Measurements from ENCODE around the gene CERK. TPM values are rescaled to one million over a fixed set of nuclear protein-coding genes. Genes with fewer than 3 reads are reported as not detected.

CERK gene
- polyA plus RNA-seq, 4 donors: 46.1 to 54.9 (median 52.3) TPM

DNA sequence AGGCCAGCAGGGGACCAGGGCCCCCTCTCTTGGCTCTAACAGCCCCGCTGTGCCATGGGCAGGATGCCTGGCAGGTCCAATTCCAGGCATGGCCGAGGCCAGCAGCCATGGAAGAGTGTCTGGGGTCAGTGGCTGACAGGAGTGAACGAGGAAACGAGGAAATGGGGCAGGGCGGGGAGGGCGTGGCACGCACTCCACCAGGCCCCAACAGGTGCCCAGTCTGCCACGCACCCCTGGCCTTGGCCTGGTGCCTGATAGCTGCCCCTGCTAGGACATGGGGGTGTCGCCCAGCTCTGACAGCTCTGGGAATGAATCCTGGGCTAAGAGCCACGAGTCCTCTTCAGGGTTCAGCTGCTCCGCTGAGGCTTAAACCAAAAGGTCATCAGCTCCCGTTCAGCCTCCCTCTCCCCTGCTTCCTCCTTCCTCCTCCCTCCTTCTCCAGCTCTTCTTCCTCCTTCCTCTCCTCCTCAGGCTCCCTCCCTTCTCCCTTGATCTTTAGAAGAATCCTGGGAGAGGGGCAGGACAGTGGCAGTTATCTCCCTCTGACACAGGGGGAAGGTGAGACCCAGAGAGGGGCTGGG, 12.9 kb upstream of the CERK start:
- no peak for DNase-seq (ENCODE audit: low read depth in 4 of 4, low spot score in 3 of 4)

DNA sequence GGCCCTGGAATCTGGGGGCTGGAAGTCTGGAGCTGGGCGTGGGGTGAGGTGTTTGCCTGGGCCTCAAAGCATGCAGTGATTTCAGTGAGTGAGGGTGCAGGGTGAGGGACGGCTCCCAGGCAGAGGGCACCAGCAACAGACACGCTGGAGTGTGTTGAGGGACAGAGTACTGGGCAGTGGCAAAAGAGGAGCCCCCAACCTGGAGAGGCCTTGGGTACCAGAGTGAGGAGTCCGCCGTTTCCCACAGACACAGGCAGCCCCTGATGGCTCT, 12.4 kb upstream of the CERK start:
- DNase-seq (ENCODE audit: low read depth in 4 of 4, low spot score in 3 of 4): no peak

DNA sequence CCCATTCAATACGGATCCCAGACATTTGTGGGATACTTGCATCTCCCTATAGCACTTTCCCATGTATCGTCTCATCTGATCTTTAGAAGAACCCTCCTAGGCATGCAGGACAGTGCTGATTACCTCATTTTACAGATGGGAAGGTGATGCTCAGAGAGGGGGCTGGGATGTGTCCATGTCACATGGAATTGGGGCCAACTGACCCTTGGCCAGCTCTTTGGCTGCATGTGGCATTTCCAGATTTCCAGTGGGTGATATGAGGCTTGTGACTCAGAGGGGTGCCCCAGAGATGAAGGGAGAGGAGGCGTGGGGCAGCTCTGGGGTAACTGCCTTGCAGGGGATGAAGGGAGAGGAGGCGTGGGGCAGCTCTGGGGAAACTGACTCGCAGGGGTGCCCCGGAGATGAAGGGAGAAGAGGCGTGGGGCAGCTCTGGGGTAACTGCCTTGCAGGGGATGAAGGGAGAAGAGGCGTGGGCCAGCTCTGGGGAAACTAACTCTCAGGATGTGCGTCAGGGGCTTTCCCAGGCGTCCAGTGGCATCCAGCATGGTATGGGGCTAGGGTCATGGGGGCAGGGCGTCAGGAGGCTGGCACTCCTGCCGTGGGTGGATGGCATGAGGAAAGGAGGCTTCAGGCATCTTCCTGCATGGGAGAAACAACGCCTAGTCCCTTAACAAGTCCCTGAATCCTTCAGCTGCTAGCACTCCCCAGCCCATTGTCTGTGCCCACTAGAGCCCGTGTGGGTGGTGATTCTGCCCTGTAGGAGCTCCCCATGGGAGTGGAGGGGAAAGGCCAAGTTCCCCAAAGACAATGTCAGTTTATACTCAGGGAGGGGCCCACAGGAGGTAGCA, 11.9 kb upstream of the CERK start:
- DNase-seq (ENCODE audit: low read depth in 4 of 4, low spot score in 3 of 4): no peak

DNA sequence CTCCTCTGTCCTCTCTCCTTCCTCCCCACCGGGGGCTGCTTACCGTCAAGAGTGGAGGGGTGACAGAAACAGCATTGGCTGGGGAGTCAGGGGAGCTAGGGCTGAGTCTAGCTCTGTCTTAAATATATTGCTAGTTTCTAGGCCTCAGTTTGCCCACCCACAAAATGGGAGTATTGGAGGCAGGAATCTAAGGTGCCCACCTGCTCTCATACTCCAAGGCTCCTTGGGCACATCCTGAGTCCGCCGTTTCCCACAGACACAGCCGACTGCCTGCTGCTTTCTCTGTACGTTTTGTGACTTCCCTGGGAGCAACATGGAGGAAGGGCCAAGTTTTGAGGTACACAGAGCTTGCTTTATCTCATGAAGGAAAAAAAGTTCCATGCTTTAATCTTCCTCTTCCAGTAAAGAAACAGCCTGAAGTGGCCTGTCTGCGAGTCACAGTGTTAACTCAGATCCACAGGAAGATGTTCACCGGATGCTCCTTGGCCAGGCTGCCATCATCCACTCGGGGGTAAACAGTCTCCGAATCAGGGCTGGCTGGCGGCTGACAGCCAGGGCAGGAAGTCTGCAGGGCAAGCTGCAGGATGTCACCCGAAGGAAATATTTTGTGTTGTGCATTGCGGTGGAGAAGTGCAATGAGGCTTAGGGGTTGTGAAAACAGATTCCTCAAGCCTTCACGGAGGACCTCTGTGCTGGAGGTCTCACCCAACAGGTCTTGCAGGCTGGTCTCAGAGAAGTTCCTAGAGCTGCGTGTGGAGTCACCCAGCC, 11.0 kb upstream of the CERK start:
- no peak for DNase-seq (ENCODE audit: low read depth in 4 of 4, low spot score in 3 of 4)

DNA sequence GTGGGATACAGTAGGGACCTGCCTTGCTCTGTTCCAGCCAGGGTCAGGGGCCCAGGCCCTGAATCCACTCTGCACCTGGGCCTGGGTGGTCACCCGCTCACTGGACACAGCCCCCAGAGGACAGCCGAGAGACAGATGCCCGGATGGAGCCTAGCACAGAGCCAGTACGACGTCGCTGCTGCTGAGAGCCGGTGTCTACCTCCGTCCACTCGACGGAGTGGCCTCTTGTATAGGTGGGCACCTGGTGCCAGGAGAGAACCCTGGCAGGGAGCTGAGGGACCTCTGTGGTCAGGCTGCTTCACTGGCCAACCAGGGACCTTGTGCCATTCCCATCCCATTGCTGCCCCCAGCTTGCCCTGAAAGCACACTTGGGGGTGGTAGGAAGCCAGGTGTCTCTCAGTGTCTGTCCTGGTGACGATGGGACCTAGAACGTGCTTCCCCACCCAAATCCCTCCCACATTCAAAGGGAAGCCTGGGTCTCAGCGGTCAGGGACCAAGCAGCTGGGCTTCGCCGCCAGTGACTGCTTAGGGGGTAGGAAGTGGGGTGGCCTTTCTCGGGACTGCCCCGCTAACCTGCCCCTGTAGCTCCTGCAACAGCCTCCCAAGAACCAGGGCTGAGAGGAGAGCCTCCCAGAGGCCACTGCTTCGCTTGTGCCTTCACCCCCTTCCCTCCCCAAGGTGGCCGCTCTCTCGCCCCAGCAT, 10.3 kb upstream of the CERK start:
- DNase-seq (ENCODE audit: low read depth in 4 of 4, low spot score in 3 of 4): no peak

DNA sequence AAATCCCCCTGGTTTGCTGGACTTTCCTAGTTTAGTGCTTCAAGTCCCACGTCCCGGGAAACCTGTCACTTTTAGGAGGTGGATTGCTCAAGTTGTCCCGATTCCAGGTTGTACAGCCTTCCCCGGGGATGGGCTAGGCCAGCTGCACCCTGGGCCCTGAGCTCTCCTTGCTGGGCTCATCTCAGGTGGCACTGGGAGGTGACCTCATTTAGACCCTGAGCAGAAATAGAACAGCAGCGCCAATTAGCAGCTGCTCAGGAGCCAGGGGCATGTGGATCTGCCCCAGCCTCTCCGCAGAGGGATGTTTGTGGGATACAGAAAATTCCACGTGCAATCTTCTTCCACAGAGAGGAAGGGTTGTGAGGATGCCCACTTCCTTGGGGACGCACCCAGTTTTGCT, 9.6 kb upstream of the CERK start:
- DNase-seq (ENCODE audit: low read depth in 4 of 4, low spot score in 3 of 4): no peak

DNA sequence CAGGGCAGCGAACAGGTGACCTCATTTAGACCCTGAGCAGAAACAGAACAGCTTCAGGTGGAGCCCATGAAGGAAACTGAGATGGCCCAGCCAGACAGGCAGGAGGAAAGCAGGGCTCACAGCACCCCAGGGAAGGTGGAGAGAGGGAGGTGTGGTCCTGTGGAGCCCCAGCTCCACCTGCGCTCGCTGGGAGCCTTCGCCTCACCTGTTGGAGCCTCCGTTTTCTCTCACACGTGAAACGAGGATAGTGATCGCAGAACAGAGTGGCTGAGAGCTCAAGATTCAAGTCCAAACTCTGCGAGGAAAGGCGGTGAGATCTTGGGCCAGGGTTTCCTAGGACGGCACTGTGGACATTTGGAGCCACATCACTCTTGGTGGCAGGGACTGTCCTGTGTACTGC, 8.6 kb upstream of the CERK start:
- no peak for DNase-seq (ENCODE audit: low read depth in 4 of 4, low spot score in 3 of 4)

DNA sequence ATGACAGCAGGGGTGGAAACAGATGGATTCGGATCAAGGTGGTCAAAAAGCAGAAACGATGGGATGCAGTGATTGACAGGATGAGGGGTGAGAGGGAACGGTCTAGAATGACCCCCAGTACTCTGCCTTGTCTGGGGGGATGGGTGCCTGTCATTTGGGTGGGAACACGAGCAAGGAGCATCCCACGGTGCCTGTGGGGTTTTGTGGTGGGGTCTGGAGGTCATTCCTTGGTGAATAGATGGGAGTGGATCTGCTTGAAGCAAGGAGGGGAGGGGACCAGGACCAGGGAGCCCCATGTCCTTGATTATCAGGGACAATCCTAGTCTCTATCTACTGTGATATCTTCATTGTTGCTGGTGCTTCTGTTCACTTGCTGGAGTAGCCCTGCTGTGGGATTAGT, 8.1 kb upstream of the CERK start:
- DNase-seq (ENCODE audit: low read depth in 4 of 4, low spot score in 3 of 4): no peak

DNA sequence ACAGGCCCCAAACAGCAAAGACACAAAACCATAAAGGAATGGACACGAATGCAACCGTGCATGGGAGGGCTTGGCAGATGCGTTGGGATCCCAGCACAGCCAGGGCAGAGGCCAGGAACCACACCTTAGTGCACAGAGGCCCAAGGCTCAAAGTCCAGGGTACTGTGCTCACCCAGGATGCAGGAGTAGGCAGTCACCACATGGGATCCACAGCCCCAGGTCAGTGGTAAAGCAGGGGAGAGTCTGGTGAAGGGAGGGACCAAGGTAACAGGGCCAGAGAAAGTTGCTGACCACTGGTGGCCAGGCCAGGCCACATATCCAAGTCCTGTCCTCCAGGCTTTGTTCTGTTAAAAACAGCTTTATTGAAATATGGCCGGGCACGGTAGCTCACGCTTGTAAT, 6.5 kb upstream of the CERK start:
- no peak for DNase-seq (ENCODE audit: low read depth in 4 of 4, low spot score in 3 of 4)

DNA sequence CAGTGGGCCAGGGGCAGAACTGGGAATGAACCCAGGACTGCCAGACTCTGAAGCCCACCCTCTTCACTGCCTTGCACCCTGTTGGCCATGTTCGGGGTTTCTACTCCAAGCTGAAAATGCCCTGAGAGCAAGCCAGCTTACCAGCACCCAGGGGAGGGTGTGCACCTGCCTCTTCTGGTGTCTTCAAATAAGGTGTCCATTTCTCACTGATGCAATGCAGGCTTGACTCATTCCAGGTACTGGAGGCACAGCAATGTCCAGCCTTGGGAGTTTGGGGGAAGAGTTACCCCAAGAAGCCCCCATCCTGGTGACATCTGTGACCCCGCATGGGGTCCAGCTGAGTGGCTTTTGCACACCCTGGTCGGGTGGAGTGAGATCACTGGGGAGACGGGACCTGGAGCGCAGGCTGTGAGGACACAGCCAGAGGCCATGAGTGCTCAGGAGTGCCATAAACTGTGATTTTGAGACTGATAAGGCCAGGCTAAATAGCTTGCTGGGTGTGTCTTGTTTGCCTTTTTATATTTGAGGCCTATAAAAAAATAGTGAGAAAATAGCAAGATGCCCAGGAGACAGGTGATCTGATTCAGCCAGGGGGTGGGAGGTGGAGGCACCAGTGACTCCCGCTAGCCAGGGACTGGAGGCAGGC, 4.6 kb upstream of the CERK start:
- DNase-seq (ENCODE audit: low read depth in 4 of 4, low spot score in 3 of 4): no peak

DNA sequence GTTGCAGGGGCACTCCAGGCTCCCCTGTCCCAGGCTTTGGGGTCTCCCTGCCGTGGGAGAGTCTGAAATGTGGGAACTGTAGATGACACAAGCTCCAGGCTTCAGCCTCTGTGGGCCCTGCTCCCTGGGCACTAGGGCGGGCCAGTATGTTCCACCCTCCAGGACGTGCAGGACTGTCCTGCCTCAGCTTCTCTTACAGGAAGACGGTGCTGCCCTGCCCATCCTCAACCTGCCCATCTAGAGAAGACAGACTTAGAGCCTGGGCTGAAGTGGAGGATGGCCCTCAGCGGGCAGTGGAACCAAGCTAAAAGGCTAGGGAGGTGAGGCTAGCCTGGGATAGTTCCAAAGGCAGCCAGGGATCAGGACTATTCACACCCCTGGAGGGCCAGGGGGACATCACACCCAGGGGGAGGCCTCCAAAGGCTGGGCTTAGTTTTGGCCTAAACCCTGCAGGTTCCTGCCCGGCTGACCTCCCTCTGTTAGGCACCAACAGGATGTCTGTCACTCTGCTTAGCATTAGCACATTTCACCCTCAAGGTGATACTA, 4.0 kb upstream of the CERK start:
- DNase-seq (ENCODE audit: low read depth in 4 of 4, low spot score in 3 of 4): no peak

DNA sequence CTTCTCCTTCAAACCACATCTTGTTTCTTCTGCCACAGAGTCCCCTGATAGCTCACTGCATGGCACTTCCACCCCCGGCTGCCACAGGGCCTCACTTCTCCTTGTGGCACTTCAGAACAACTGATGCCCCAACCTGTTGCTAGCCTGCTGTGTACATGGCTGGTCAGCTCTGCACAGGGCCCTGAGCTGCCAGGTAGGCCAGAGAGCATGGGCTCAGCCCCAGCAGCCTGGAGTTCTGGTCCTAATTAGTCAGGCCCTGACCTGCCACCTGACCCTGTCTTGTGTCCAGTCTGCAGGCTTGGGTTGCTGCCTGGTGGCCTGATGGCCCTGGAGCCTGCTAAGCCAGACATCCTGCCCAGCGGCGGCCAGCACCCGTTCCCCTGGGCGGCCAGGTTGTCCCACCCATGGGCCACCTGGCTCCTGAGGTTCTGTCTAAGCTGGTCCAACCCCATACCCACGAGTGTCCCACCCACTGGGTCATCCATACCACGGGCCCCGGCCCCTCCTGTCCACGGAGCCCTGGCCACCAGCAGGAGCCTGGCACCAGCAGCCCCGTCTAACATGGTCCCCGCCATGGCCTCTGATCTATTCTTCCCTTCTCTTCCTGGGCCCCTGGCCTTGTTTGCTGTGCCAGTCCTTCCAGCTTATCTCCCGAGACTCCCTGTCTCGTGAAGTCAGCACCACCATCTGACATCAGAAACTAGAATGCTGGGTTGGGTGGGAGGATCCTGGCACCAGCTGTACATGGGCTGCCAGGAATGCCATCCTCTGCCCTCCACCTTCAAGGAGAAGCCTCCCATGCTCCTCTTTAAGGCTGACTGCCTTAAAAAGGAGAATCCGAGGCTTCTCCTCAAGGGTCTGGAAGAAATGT, 3.1 kb upstream of the CERK start:
- no peak for DNase-seq (ENCODE audit: low read depth in 4 of 4, low spot score in 3 of 4)

DNA sequence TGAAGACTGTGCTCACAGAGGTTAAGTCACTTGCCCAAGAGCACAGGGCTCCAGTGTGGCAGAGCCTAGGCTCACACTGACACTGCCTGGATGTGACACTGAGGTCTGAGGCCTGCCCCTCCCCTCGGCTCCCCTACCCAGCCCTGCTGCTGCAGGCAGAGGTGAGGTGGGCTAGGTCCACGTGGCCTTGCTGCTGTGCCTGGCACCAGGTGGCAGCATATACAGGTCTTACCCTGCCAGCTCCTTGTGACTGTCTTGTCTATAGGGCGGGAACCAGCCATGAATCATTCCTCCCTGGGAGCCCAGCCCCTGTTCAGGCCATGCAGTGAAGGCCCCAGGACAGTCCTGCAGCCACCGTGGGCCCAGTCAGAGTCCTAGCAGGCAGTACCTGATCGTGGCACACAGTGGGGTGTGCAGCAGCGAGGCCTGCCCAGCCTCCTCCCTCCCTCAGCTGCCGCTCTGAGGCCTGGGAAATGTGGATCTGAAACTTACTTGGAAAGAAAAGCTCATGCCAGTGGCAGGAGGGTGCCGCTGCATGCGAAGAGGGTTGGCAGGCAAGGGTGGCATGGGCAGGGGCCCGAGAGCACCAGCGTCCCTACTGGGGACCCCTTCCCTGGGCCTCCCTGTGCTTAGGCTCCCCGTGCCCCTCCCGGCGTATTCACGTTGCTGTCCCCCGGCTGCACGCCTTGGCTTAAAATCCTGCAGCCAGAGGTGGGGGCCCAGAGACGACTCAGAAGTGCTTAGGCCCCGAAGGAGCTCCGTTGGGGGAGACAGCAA, 1.2 kb upstream of the CERK start:
- no peak for DNase-seq (ENCODE audit: low read depth in 4 of 4, low spot score in 3 of 4)

DNA sequence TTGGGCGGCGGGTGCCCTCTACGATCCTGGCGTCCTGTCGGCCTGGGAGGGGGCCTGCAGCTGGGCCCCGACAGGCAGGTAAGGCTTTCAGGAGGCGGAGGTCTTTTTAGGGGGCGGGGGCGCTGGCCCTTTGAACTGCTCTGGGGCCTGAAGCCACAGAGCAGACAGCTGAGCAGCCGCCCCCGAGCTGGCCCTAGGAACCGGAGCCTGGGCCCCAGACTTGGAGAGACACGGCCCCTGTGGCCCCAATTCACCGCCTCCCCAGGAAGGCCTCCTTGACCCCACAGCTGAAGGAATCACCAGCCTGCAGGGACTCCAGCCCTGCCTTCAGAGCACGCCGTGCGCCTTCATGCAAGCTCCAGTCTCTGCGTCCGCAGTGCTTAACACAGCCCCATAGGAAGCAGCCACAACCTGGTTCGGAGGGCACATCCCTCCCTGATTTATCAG, 618 bp upstream of the CERK start:
- DNase-seq (ENCODE audit: low read depth in 4 of 4, low spot score in 3 of 4): no peak

DNA sequence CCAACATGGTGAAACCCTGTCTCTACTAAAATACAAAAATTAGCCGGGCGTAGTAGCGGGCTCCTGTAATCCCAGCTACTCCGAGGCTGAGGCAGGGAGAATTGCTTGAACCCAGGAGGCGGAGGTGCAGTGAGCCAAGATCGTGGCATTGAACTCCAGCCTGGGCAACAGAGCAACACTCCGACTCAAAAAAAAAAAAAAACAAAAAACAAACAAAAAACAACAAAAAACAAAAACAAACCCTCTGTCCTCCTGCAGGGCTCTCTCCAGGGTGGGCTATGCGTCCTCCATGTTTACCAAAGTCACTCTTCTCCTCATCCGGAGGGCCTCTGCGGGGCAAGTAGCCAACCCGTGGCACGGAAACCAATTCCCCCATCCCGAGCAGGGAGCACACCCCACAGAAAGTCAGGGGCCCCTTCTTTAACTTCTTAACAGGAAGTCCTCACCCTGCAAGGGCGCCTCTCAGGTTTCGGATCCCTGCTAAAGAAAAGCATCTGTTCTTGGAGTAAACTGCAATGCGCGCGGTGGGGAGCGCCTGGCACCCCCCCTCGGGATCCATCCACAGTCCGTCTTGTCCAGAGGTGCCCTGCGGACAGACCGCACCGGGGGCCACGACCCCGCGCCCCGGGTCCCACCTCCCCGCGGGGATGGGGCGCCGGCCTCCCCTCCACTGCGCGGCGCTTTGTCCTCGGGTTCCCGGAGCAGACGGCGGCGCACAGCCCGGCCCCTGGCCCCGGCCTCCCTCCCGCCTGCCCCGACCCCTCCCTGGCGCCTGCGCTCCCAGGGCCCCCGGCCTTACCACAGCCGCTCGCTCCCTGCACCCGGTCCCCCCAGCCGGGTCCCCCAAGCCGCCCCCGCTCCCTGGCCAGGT, 712 bp downstream of the CERK start:
- DNase-seq (ENCODE audit: low read depth in 4 of 4, low spot score in 3 of 4): no peak

DNA sequence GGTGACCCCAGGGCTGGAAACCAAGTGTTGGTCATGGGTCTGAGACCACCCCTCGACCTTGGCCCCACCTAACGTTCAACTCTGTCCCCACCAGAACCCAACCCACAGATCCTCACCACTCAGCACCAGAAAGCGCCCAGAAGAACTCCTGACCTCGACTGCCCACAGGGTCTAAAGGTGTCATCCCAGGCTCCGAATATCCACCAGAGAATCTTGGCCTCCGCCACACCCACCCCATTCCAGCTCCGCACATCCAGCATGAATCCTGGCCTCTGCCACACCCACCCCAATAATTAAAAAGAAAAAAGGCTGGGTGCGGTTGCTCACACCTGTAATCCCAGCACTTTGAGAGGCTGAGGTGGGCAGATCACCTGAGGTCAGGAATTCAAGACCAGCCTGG, 1.3 kb downstream of the CERK start:
- DNase-seq (ENCODE audit: low read depth in 4 of 4, low spot score in 3 of 4): no peak

DNA sequence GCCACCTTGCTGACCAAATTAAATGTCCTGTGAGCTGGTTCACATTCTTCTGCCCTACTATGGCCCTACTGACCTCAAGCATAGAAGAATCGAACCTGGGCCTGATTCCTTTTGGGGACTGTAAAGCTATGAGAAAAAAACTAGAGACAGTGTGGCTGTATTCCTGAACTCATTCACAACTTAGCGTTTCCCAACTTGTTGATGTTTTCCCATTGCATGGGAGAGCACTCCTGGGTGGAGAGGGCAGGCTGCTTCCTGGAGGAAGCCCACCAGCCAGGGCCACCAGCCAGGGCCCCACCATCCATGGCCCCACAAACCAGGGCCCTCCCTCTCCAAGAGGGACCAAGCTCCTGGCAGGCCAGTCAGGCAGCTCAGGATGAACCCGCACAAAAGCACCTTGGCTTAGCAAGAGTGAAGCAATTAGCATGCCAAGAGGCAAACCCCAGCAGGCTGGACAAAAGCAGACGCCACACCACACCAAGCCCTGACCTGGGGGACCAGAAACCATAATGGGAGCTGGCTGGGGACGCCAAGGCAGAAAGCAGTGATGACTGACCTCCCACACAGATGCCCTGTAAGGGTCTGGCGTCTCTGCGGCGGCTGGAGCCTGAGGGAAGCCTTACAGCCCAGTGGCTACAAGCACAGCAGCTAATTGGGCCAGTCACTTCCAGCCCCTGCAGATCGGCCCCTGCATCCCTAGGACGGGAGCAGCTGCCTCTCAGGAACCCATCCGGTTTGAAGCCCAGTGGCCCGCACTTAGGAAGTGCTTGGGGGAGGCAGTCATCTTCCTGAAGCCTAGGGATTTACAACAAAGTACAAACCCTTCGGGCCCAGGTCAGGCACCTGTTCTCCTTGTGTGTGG, 2.1 kb downstream of the CERK start:
- DNase-seq (ENCODE audit: low read depth in 4 of 4, low spot score in 3 of 4): no peak

Measured in right renal pelvis (tissue), 4 donors.